PC-9 (cell line): ENCODE results near the gene TIGD6. TPM values are rescaled to one million over a fixed set of nuclear protein-coding genes. Genes with fewer than 3 reads are reported as not detected.

Source experiments
- BruUV-seq: library from RNA; stranded (reverse); fragments of 400-500 nt; replicated peaks from 2 replicates; lab custom pipeline; 2021; lab: Mats Ljungman, UMichigan
- CTCF ChIA-PET: fragments of 300-600 bp; sonication (Branson Sonifier 250); formaldehyde crosslinking; loops from one replicate; lab custom pipeline; 2022; ENCODE audit warnings: antibody characterized with exemption; lab: Charles Lee
- POLR2A ChIA-PET: fragments of 300-600 bp; sonication (Branson Sonifier 250); formaldehyde crosslinking; loops from one replicate; lab custom pipeline; 2022; ENCODE audit warnings: antibody characterized with exemption; ENCODE audit not compliant: unreplicated experiment; lab: Charles Lee
- DNase-seq, 2 experiments: peaks; one replicate each; pipeline versions ENCODE4 v3.0.0 to v3.0.0-alpha.2; 2015 to 2022; ENCODE audit warnings: mixed read lengths in 1 of 2
- H2AFZ ChIP-seq: fragments of 200-600 bp; sonication (generic); 2 replicates; pipeline ENCODE4 v1.8.1; 2017; ENCODE audit warnings: antibody characterized with exemption
- H3F3A ChIP-seq: fragments of 200-600 bp; sonication (generic); 2 replicates; pipeline ENCODE4 v1.8.1; 2017; ENCODE audit warnings: antibody characterized with exemption, mild to moderate bottlenecking, low read depth; ENCODE audit not compliant: insufficient read depth
- H3K27ac ChIP-seq: fragments of 200-600 bp; sonication (generic); 2 replicates; pipeline ENCODE4 v1.6.1; 2016; ENCODE audit warnings: mixed run types
- H3K27me3 ChIP-seq: fragments of 200-600 bp; sonication (generic); 2 replicates; pipeline ENCODE4 v1.6.1; 2016; ENCODE audit warnings: low read depth, mixed run types; ENCODE audit not compliant: insufficient read depth
- H3K36me3 ChIP-seq: fragments of 200-600 bp; sonication (generic); 2 replicates; pipeline ENCODE4 v1.6.1; 2016; ENCODE audit warnings: low read depth, mixed run types
- H3K4me1 ChIP-seq: fragments of 200-600 bp; sonication (generic); replicated peaks from 2 replicates; pipeline ENCODE4 v1.6.1; 2016; ENCODE audit warnings: mixed run types; ENCODE audit not compliant: insufficient read depth
- H3K4me2 ChIP-seq: fragments of 200-600 bp; sonication (generic); 2 replicates; pipeline ENCODE4 v1.6.1; 2017; ENCODE audit warnings: mixed run types
- H3K4me3 ChIP-seq: fragments of 200-600 bp; sonication (generic); 2 replicates; pipeline ENCODE4 v1.6.1; 2016; ENCODE audit warnings: mixed run types
- H3K79me2 ChIP-seq: fragments of 200-600 bp; sonication (generic); 2 replicates; pipeline ENCODE4 v1.6.1; 2017; ENCODE audit warnings: low read depth, mixed run types
- H3K9me2 ChIP-seq: fragments of 200-600 bp; sonication (generic); 2 replicates; pipeline ENCODE4 v1.8.1; 2017; ENCODE audit warnings: mild to moderate bottlenecking; ENCODE audit not compliant: insufficient read depth
- H3K9me3 ChIP-seq: fragments of 200-600 bp; sonication (generic); 2 replicates; pipeline ENCODE4 v1.8.1; 2016; ENCODE audit warnings: low read depth; ENCODE audit not compliant: insufficient read depth
- H4K20me1 ChIP-seq: fragments of 200-600 bp; sonication (generic); 2 replicates; pipeline ENCODE4 v1.8.1; 2017; ENCODE audit not compliant: insufficient read depth
- EZH2 ChIP-seq: fragments of 200-600 bp; sonication (generic); IDR thresholded peaks from 2 replicates; pipeline ENCODE4 v1.8.0; 2017; ENCODE audit warnings: antibody characterized with exemption, low read depth
- intact Hi-C: fragments of 100-400 bp; cut with micrococcal nuclease; formaldehyde crosslinking; loops from one replicate; pipeline ENCODE4 v1.10.0; 2022; ENCODE audit not compliant: unreplicated experiment
- total RNA-seq: library from RNA; stranded (reverse); gene quantifications from 2 replicates; pipeline ENCODE4 v1.2.3, GENCODE V29; 2021
- TF ChIP-seq, protein P1 (sequence below): fragments of 200-600 bp; sonication (generic); conservative IDR thresholded peaks from 2 replicates; pipeline ENCODE4 v1.6.1; 2017; ENCODE audit warnings: mixed run types, antibody characterized with exemption, mild to moderate bottlenecking, moderate library complexity

Gene TIGD6
- total RNA-seq, 1 experiment from 2014 or later = 3.0 TPM

DNA sequence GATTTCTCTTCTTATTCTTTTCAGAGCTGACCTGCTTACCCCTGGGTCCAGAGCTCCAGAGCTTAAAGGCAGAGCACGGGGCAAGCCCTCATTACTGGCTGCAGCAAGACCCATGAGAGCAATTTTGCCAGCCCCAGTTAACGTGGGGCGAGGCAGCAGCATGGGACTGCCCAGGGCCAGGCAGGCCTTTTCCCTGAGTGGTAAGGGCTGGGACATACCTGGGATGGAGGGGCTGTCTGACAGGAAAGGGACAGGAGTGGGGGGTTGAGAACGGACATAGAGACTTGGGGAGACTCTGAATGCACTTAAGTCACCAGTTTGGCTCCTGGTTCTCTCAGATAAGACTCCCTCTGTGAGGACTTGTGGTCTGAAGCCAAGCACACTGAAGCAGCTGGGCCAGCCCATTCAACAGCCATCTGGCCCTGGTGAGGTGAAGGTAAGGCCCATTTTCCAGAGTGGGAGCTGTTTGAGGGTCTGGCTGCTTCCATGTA, 26.3 kb upstream of the TIGD6 start:
- intact Hi-C loops = no loop called here
- H3K36me3 ChIP-seq = peaks cover 33% of the 10 kb centered on the region

DNA sequence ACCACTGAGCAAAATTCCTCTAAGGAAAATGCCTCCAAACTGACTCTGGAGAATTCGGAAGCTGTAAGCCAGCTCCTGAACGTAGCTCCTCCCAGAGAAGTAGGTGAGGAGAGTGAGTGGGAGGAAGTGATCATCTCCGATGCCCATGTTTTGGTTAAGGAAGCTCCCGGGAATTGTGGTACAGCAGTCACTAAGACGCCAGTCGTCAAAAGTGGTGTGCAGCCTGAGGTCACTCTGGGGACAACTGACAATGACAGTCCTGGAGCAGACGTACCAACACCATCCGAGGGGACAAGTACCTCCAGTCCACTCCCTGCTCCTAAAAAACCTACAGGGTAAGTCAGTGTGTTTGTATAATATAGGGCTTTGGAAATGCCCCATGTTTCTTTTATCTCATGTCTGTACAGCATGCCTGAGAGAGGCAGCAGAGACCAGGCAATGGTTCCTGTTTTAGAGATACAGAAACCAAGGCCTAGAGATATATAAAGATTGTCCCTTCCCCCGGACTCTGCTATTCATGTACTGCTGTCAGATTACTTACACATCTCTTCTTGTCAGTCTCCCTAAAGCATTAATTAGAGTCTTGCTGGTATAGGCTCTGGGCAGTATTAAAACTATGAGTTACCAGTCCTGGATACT, 24.0 kb upstream of the TIGD6 start:
- intact Hi-C loops = no loop called here
- Histone ChIP-seq H3K4me2 (no peak overlapping the region), H2AFZ (no peak overlapping the region), H3K4me3 (no peak overlapping the region), H3K4me1 (peaks cover 43% of the 10 kb centered on the region), H3K27me3 (no peaks in the 10 kb centered on the region), H4K20me1 (0 out of 2 replicates have a peak, but pooled peaks cover 3% of the 10 kb centered on the region), H3K9me2 (0 out of 2 replicates have a peak, but pooled peaks cover 4% of the 10 kb centered on the region), H3K9me3 (no peaks in the 10 kb centered on the region), H3K36me3 (peaks cover 43% of the 10 kb centered on the region), H3F3A (peaks cover 44% of the 10 kb centered on the region), H3K27ac (no peak overlapping the region), H3K79me2 (peaks cover 19% of the 10 kb centered on the region)
- CTCF ChIA-PET = no interaction called here
- DNase-seq = no peak
- BruUV-seq = no TSS peak
- TF ChIP-seq, protein P1, sequence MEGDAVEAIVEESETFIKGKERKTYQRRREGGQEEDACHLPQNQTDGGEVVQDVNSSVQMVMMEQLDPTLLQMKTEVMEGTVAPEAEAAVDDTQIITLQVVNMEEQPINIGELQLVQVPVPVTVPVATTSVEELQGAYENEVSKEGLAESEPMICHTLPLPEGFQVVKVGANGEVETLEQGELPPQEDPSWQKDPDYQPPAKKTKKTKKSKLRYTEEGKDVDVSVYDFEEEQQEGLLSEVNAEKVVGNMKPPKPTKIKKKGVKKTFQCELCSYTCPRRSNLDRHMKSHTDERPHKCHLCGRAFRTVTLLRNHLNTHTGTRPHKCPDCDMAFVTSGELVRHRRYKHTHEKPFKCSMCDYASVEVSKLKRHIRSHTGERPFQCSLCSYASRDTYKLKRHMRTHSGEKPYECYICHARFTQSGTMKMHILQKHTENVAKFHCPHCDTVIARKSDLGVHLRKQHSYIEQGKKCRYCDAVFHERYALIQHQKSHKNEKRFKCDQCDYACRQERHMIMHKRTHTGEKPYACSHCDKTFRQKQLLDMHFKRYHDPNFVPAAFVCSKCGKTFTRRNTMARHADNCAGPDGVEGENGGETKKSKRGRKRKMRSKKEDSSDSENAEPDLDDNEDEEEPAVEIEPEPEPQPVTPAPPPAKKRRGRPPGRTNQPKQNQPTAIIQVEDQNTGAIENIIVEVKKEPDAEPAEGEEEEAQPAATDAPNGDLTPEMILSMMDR = no peak
- no peak for TF ChIP-seq EZH2
- POLR2A ChIA-PET = no interaction called here

More for the DNA sequence above, 26.3 kb upstream of the TIGD6 start:
- Histone ChIP-seq H3K4me2 (no peak overlapping the region), H3K9me2 (no peaks in the 10 kb centered on the region), H3F3A (peaks cover 21% of the 10 kb centered on the region), H3K27me3 (no peaks in the 10 kb centered on the region), H3K4me1 (peaks cover 20% of the 10 kb centered on the region), H3K9me3 (no peaks in the 10 kb centered on the region), H4K20me1 (0 out of 2 replicates have a peak, but pooled peaks cover 3% of the 10 kb centered on the region), H2AFZ (no peak overlapping the region), H3K79me2 (peaks cover 11% of the 10 kb centered on the region; the same call in 1 of the 2 replicates), H3K27ac (no peak overlapping the region), H3K4me3 (no peak overlapping the region)
- CTCF ChIA-PET = no interaction called here
- no peak for DNase-seq
- BruUV-seq = no TSS peak
- TF ChIP-seq EZH2 = no peak
- TF ChIP-seq, protein P1 = no peak
- POLR2A ChIA-PET = no interaction called here

DNA sequence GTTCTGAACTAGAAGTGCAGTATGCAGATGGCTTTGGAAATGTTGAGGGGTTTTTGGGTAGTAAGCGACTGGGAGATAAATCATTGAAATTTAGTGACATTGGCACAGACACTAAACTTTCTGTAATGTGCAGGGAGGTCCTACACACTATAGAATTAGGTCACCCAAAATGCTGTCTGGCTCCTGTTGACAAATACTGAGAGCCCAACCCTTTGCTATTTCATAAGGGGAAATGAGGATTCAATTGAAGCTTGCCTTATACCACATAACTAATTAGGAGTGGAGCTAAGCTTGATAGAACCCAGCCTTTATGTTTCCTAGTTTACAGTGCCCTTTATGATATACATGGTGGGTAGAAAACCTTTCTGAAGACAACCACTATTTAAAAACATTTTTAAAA, 22.7 kb upstream of the TIGD6 start:
- ChIA-PET POLR2A (no interaction called here), CTCF (interaction anchor here (0.6 kb wide), 1 partner anchor 706 kb away, joined by 9 read pairs; no protein-coding TSS in a partner anchor)
- no peak for DNase-seq
- no peak for TF ChIP-seq EZH2
- TF ChIP-seq, protein P1 = no peak
- intact Hi-C loops = loop anchor here (2.0 kb wide), 1 partner anchor 90 kb away; no protein-coding TSS in a partner anchor
- Histone ChIP-seq H3K9me2 (0 out of 2 replicates have a peak, but pooled peaks cover 4% of the 10 kb centered on the region), H3K79me2 (peaks cover 19% of the 10 kb centered on the region), H3F3A (peaks cover 47% of the 10 kb centered on the region), H2AFZ (no peak overlapping the region), H4K20me1 (0 out of 2 replicates have a peak, but pooled peaks cover 3% of the 10 kb centered on the region), H3K4me1 (peaks cover 49% of the 10 kb centered on the region), H3K9me3 (no peaks in the 10 kb centered on the region), H3K27me3 (no peaks in the 10 kb centered on the region), H3K4me3 (no peak overlapping the region), H3K4me2 (peak overlapping the region; percentile 72), H3K27ac (peak overlapping the region; percentile 93), H3K36me3 (peaks cover 56% of the 10 kb centered on the region)
- no TSS peak for BruUV-seq
